ENCODE data around the gene TMPRSS4.

TMPRSS4 gene

DNA sequence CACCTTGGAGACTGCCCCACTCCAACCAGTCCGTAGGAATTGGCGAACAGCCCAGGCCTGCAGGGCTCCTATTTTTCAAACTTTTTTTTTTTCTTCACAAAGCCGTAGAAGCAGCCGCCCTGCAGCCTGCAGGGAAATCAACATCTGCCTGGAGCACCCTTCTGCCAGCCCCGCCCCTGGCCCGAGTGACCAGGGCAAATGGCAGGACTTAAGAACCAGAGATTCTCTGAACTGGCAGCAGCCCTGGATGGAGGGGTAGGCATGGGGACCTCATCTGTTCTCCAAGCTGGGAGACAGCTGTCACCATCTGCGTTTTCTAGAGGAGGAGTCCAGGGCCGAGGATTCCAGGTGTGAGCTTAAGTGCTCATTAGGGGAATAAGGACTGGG, 94.0 kb downstream of the TMPRSS4 start:
- DNase-seq (ENCODE audit: insufficient read length, low spot score) (no peak), FAIRE-seq (no peak)

Data from GM19239 (cell line).